Measurements from ENCODE around the gene PACSIN3.

DNA sequence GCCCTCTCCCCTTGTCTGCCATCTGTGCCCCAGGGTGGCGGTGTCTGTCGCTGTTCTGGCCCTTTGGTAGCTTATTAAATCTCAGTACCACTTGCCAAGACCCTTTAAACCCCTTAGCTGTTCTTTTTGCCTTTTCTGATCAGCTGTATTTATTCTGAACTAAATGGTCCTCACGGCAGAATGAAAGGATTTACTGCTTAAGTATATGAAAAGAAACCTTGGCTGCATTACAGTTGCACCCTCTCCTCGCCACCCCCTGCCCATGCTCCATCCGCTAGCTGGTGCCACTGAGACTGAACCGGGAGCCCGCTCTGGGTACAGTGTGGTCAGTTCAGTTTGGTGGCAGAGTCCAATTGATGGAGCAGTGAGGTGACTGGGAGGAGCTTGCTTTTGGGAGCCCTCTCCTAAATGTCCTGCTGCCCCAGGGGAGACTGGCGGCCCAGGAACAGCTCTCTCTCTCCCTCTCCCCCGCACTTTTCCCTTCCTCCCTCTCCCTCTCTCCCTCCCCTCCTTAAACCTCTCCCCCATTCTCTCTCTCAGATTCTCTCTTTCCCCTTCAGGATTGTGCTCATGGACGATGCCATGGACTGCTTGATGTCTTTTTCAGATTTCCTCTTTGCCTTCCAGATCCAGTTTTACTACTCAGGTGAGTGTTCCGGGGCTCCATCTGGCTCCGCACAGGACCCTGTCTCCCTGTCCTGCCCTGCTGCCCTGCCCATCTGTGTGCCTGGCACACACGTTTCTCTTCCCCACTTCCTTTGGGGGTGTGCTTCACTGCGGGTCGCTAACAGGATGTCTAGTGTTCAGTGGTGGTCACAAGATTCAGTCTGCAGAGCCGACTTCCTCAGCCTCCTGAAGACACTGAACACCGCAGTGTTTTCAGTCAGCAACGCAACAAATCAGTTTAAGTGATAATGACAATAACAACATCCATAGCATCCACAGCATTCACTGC is 31.3 kb downstream of the PACSIN3 start:
- TF ChIP-seq, protein P1, sequence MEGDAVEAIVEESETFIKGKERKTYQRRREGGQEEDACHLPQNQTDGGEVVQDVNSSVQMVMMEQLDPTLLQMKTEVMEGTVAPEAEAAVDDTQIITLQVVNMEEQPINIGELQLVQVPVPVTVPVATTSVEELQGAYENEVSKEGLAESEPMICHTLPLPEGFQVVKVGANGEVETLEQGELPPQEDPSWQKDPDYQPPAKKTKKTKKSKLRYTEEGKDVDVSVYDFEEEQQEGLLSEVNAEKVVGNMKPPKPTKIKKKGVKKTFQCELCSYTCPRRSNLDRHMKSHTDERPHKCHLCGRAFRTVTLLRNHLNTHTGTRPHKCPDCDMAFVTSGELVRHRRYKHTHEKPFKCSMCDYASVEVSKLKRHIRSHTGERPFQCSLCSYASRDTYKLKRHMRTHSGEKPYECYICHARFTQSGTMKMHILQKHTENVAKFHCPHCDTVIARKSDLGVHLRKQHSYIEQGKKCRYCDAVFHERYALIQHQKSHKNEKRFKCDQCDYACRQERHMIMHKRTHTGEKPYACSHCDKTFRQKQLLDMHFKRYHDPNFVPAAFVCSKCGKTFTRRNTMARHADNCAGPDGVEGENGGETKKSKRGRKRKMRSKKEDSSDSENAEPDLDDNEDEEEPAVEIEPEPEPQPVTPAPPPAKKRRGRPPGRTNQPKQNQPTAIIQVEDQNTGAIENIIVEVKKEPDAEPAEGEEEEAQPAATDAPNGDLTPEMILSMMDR (IDR thresholded peaks at IDR 0.05; ENCODE audit: low read depth, low read length): no peak
- TF ChIP-seq EZH2phosphoT487 (IDR thresholded peaks at IDR 0.05; ENCODE audit: low read depth): no peak

All from OCI-LY3 (cell line).